Stimulated activated CD8-positive, alpha-beta memory T cell treated with anti-CD3 and anti-CD28 coated beads, Interleukin-2, amount 100 ng/mL, for 1 hour (primary cell): ENCODE results near the gene KRT81.
A peak's percentile ranks its signal among the peaks of the same experiment; 100 is the strongest.
"Not testable (repeated sequence)": the region's sequence is repeated elsewhere in the genome, so short reads cannot be mapped to it uniquely, and the experiment has no call there.

Experiments
- DNase-seq, 2 donors: peaks; one replicate each; pipeline ENCODE4 v3.0.0-alpha.2; 2020; ENCODE audit warnings: low read depth in 2 of 2

The KRT81 gene

DNA sequence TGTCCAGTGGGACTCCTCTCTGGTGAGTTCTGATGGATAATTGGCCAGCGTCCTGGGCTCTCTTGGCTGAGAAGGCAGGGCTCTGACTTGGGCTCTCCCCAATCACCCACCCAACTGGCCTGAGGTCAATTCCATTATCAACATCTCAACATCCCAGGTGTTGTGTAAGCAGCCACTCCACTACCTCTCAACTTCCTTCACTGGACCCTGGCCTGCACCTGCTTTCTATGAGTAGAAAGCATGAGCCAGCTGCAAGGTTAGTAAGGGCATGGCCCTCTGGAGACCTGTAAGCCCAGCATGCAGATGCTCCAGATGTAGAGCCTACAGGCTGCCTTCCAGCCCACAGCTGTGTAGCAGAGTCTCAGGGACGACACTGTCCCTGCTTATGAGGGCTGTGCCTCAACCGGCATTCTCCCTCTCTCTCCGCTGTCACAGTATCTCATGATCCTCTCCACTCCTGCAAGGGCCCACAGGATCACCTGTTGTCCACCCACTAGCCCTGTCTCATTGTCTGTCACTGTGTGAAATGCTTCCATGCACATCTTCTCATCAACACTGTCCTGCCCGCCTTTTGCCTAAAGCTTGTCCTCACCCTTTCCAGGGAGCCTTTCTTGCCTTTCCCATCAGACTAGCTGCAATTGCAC lies 5.4 kb upstream of the KRT81 start:
- DNase-seq: no peak

DNA sequence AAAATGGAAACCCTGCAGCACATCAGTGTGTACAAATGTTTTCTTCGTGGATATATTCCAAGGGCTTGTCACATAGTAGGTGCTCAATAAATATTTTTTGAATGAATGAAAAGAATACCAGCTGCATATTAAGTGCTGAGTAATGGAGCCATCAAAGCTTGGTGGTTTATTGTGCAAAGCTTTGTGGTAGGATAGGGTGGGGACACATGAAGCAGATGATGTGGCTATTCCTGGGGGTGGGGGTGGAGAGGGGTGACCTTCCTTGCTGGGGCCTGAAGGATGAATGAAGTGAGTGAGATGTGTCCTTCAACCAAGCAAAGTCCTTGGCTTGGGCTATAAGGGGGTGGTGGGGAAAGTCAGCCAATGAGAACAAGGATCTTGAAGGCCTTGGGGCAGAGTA lies 4.3 kb upstream of the KRT81 start:
- no peak for DNase-seq

DNA sequence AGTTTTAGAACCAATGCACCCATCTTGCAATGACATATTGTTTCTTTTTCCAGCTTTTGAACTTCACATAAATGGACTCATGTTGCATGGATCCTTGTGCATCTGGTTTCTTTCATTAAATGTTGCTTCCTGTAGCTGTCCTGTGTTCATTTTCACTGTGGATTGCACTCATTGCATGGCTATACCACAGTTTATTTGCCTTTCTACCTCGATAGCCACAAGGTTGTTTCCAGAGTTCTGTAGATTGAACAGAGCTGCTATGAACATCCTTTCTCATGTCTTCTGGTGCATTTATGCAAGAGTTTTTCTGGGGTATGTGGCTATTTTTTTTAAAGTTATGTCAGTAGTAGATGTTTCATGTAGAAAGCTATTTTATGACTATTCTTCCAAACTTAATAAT lies 3.5 kb upstream of the KRT81 start:
- no peak for DNase-seq

DNA sequence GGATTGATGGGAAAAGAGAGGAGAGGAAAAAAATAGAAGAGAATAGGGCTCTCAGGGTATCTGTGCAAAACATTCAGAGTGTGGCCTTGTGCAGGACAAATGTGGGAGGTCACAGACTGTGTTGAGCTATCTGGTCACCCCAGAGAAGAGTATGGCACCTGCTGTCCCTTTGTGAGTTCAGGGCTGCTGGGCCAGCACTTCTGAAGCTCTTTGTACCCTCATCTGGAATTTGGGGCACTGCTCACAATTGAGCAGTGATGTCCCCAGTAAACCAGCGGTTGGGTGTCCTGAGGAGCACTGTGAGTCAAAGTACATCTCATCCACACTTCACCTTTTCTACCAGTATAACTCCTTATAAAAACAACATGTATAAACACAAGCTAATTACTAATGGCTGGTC lies 2.6 kb upstream of the KRT81 start:
- DNase-seq: no peak

DNA sequence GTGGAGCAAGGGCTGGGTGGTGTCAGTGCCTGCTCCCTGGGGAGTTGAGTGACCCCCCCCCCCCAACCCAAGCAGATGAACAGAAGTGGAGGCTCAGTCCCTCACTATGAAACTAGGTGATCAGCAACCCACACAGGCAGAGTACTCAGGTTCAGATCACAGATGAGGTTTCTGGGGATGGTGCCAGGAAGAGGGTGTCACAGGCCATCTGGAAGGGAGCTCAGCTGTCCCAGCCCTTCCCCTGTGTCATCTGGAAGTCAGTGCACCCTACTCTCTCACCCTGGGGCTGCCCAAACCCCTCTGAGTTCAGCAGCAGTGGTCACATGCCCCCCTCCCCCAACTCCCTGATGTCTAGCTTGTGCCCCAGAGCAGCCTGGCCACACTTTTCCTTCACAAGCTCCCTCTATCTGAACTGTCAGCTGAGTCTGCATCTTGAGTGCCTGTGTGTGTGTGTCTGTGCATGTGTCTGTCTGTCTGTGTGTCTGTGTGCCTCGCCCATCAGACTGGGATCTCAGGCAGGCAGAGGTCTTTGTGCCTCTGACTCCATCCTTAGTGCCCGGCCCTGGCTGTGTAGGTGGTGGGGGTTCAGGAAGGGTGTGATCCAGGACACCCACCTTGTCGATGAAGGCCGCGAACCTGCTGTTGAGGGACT lies 725 bp downstream of the KRT81 start:
- DNase-seq: not testable (repeated sequence)

DNA sequence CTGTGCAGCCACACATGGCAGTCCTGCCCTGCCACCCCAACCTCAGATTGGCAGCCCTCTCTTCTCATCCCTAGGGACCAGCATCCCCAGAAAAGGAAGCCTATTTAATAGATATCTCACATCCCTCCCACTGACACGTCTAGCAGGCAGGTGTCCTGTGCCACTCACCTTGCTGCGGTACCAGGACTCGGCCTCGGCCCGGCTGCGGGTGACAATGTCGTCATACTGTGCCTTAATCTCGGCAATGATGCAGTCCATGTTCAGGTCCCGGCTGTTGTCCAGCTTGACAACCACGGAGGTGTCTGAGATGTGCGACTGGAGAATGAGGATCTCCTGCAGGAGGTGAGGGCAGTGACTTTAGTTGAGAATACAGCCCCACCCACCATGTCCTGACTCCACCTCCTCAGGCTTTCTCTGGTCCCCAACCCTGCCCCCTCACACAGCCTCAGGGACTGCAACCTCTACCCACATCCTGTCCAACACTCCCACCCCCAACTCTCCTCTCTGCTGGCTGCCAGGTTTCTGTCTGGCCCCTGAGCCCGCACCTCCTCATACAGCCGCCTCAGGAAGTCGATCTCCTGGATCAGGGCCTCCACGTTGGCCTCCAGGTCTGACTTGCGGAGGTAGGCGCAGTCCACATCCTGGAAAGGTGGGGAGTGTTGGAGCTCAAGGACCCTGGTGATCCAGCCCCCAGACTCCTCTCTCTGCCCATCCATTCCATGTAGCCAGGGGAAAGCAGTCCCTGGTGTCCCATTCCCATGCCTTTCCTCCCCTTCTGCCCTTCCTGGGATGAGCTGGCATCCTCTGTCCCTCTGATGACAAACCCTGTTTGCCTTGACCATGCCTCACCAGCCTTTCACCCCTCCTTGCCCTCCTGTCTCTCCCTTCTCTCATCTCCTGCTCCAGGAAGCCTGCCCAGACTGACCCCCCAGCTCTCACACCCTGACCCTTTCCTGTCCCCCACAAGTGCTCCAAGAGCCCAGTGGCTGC lies 3.2 kb downstream of the KRT81 start:
- not testable (repeated sequence) for DNase-seq

DNA sequence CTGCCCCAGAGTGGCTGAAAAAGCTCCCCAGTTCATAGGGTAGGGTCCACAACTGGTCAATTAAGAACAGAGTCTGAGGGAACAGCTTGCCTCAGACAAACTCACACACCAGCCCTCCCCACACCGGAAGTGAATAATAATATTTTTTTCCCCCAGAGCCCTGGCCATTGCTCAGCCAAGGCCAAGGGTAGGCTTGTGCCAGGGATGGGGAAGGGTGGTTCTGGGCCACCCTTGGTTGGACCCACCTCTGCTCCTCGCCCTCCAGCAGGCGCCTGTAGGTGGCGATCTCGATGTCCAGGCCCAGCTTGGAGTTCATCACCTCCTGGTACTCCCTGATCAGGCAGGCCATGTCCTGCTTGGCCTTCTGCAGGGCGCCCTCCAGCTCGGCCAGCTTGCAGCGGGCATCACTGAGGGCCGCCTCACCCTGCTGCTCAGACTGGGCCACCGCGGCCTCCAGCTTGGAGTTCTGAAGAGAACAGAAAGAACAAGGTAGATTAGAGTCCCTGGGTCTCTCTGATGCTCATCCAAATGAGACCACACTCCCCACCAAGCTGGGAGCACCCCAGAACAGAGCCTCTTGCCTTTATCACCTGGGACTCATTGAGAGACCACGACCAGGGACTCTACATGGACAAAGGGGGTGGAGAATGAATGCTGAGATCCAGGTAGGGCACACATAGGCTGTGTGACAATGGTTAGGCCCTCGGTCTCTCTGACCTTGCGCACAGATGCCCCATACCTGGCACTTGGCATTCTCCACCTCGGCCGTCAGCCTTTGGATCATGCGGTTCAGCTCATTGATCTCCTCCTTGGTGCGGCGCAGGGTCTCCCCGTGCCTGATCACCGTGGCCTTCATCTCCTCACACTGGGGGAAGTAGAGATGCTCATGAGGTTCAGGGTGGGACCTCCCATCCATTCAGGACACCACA lies 4.2 kb downstream of the KRT81 start:
- not testable (repeated sequence) for DNase-seq

DNA sequence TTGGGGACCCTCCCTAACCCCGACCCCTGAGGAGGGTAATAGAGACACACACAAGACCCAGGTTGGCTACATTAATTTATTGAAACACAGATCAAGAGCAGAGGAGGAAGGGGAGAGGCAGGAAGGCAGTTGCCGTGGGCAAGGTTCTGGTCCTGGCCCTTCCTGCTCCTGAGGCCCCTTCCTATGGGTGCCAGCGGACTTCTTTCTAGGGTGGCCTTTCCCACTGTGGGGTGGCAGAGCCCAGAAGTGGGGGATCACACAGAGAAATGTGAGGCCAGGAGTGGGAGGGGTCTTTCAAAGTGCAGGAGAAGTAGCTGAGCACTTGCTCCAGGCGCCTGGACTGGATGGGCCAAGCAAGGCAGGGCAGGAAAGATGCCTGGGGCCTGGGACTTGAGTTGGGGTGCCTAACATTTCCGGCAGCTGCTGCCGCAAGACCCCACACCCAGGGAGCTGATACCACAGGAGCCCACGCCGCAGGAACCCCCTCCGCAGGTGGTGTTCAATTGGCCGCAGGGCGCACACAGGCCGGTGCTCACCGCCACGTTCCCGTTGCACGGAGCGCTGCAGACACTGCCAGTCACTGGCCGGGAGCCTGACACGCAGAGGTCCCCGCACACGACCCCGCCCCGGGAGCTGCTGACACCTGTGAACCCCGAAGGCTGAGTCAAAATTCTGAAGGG lies 5.3 kb downstream of the KRT81 start:
- DNase-seq: no peak

DNA sequence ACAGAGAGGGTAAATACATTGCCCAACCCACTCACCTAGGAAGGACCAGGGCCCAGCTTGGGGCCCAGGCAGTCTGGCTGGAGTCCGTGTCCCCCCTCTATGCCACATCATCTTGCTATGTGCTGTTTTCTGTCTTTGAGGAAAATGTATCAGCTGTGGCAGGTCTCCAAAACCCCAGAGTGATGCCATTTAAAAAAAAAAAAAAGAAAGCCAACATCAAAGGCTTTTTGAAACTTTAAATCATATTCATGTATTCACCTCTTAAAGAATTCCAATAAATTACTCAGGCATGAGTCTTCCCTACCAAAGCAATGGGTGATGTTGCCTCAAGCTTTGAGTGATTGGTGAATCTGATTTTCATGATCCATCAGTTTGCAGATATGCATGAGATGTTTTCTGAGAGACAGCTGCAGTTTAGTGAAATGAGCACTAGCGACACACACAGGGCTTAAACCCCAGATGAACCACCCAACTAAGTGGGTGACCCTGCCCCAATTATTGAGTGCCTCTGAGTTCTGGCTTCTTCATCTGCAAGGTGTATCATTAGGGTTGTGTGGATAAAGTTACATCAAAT lies 6.1 kb downstream of the KRT81 start:
- DNase-seq: no peak

DNA sequence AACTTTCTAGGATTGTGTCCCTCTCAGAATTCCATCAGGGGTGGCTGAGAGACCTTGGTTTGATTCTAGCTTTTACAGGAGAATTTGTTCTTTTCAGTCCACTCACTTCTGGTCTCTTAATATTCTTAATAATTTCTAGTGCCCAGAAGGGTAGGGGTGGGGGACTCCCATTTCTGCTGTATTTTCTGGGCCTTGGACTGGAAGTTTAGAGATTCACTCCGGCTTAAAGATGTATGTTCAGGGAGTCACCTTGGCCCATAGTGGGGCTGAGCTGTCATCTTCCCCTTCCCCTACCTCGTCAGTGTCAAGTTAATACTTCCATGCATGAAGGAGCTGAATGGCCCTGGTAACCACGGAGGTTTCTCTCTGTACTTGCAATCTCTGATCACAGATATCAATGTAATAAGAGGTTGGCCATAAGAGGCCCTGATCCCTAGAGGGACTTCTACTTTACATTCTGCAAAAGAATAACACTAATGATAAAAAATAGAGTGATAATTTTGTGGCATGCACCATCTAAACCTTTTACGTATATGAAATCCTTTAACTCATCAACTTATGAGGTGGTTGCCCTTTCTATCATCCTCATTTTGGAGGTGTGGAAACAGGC lies 6.7 kb downstream of the KRT81 start:
- DNase-seq: no peak

DNA sequence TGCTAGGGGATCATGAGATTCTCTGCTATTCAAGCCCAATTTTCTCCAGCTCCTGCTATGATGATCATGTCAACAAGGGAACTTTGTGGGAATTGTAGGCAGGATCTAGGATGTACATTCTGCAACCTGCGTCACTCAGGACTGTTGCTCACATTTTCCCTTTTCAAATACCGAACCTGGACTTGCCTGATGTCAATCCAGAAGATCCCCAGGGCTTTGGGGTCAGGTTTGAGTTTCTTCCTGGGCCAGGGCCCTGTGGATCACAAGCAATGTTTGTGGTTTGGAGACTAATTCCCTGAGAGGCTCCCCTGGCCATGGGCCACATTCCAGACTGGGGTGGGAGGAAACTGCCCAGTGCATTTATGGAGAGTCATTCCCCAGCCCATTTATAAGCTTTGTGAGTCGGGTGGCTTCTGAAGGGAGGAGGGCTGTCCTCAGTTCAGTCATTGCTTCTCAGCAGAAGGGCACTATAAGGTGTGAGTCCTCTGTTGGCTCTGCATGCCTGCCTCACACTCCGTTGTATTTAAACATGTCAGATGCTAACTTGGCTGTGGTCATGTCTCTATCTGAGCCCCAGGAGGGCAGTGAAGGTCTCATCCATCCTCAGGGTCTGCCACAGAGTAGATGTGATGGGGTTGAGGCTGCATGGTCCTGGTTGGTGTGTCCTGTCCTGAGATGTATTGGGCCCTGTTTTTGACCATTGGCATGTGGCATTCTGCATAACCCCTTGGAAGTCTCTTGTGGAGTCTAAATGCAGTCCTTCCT lies 10.4 kb downstream of the KRT81 start:
- no peak for DNase-seq

DNA sequence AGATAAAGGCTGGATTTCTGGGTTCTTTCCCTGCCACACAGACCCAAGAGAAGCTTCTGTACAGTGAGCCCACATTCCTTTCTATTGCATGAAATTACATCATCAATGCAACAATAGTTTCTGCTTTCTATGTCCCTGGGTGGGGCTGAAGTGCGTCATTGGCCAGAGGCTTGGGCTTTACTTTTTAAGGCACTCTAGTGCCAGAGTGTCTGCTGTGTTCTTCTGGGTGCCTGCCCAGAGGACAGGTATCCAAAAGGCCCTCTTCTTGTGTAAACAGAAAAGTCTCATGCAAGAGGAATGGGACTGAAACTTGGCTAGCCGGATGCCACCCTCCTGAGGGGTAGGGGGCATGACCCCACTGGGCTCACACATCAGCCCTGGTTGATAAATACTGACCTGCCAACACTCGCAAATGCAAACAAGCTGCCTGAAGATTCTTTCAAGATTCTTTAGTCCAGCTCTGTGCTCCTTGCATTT lies 11.0 kb downstream of the KRT81 start:
- no peak for DNase-seq

DNA sequence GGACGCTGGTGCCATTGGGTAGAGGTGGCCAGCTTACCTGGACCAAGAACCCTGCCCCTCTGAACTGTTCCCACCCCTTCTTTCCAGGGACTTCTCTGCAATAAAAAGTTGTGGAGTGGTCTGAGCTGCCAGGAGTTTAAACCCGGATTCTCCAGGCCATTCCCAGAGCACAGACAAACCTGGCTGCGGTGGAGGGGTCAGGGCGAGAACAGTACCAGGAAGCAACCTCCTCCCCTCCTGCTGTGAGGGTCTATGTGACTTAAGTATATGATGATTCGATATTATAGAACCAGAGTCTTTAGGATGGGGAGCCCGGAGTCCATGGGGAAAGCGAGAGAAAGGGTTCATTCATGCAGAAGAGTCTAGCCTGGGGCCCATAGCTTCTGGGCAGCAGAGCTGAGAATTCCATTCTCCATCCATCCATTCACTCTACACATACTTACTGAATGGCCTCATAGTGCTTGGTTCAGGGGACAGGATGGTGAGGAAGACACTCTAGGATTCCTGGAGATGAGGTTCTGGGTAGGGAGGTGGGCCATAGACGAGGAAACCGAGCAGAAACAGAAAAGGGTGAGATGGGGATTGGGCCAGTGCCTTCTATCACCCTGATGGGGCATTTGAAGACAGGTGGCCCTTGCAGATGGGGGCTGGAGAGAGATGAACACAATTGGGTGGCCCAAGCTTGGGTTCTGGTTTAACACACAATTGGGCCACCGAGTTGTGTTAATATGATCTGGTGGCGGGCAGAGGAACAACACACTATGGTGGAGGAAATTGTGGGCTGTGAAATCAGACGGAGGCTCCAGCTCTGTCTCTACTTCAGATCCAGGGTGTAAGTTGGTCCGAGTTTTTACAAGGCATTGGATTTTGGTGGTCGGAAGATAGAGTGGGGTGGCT lies 11.7 kb downstream of the KRT81 start:
- DNase-seq: no peak

DNA sequence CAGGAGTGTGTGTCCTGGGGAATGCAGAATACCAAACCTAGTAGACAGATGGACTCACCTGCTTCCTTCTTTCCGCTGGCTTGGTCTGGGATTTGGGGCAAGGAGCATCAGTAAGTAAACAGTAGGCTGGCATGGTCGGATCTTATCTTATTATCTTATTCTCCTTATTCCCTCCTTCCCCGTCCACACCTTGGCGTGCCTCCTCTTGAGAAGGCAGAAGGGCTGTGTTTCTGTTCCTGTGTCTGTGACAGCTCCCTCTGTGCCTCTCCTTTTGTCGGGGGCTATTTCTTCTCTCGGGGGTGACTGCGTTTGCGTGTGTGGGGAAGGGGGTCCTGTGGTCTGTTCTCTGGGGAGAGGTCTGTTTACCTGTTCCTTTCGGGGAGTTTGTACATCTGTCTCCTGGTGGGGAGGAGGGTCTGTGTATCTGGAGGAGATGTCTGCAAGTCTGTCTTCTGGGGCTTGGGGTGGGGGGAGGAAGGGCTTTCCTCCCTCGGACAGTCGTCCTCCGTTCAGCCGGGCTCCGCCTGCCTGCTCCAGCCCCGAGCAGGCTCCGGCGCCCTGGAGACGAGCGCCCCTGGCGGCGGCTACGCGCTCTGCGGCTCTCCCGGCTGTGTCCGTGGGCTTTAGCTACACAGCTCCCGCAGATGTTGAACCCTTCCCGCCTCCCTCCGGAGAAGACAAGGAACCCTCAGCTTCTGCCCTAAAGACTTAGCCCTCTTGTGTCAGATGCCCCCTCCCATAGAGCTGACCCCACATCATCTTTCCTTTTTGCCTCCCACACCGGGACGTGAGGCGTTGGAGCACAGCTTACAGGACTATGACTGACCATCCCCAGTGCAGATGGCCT lies 12.5 kb downstream of the KRT81 start:
- peak; percentile 33 to 52 for DNase-seq

DNA sequence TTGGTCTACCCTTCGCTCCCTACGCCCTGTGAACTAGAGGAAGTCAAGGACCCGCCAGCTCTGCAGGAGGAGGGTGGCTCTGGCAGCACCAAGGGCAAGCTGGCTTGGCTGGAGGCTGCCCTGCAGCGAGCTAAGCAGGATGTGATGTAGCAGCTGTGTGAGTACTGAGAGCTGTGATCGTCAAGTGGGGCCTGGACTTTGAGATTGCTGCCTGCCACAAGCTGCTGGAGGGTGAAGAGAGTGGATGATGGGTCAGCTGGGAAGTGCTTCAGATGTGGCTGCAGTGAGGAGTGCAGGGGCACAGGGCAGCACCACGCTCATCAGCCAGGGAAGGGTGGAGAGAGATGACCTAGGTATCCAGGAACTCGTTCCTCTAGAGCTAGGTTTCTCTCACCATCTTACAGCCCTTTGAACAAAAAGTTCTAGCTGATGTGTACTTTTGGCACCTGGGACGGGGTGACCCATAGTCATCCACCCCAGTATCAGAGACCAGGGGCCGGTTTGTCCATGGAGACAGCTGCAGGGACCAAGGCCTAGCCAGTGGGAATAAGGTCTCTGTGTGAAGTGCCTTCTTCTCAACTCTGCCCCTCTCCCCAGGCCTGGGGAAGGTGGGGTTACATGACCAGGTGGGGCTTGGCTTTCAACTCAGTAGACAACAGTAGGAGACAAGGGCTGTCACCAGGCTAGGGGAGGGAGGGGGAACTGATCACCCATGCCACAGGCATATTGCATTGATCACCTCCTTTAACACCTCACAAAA lies 13.7 kb downstream of the KRT81 start:
- no peak for DNase-seq

DNA sequence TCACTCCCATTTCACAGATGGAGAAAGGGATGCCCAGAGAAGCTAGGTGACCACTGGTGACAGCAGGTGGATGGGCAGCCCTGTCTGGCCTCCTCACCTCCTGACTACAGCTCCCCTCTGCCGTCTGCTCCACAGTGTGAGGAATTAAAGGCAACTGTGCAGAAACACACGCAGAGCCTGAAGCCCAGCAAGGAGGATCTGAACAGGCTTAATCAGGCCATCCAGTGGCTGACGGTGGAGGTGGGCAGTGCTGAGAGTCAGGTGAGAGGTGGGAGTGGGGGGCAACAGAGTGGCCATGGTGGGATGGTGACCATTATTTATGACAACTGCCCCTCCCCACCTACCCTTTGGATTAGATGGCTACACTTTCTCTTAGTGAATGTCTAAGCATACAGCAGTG lies 15.6 kb downstream of the KRT81 start:
- no peak for DNase-seq
